ENCODE data around the gene BLOC1S4.
"Not testable (repeated sequence)": the region's sequence is repeated elsewhere in the genome, so short reads cannot be mapped to it uniquely, and the experiment has no call there.

Gene BLOC1S4

GRCh38 chr4:6751611-6752485, 35.9 kb downstream of the BLOC1S4 start:
- TF ChIP-seq ZNF274 (IDR thresholded peaks at IDR 0.05; ENCODE audit: low read depth, low read length) = no peak
- no peak overlapping the region for H3K4me3 ChIP-seq (ENCODE audit: low read length)

GRCh38 chr4:6752486-6752829, 36.5 kb downstream of the BLOC1S4 start:
- no peak for TF ChIP-seq ZNF274 (IDR thresholded peaks at IDR 0.05; ENCODE audit: low read depth, low read length)
- H3K4me3 ChIP-seq (ENCODE audit: low read length) = no peak overlapping the region

- no peak overlapping the region for H3K4me3 ChIP-seq (ENCODE audit: low read length)
- no peak for TF ChIP-seq ZNF274 (IDR thresholded peaks at IDR 0.05; ENCODE audit: low read depth, low read length)
Measured at GRCh38 chr4:6753103-6753560, 37.2 kb downstream of the BLOC1S4 start.

- no peak for TF ChIP-seq ZNF274 (IDR thresholded peaks at IDR 0.05; ENCODE audit: low read depth, low read length)
- no peak overlapping the region for H3K4me3 ChIP-seq (ENCODE audit: low read length)
Measured at GRCh38 chr4:6753891-6754290, 37.9 kb downstream of the BLOC1S4 start.

- no peak overlapping the region for H3K4me3 ChIP-seq (ENCODE audit: low read length)
- TF ChIP-seq ZNF274 (IDR thresholded peaks at IDR 0.05; ENCODE audit: low read depth, low read length) = no peak
Measured at GRCh38 chr4:6754481-6755087, 38.6 kb downstream of the BLOC1S4 start.

- no peak for TF ChIP-seq ZNF274 (IDR thresholded peaks at IDR 0.05; ENCODE audit: low read depth, low read length)
- no peak overlapping the region for H3K4me3 ChIP-seq (ENCODE audit: low read length)
Measured at GRCh38 chr4:6755088-6755753, 39.2 kb downstream of the BLOC1S4 start.

GRCh38 chr4:6756345-6756744, 40.4 kb downstream of the BLOC1S4 start:
- H3K4me3 ChIP-seq (ENCODE audit: low read length) = not testable (repeated sequence)

- H3K4me3 ChIP-seq (ENCODE audit: low read length) = no peak overlapping the region
- TF ChIP-seq ZNF274 (IDR thresholded peaks at IDR 0.05; ENCODE audit: low read depth, low read length) = no peak
Measured at GRCh38 chr4:6758728-6759127, 42.8 kb downstream of the BLOC1S4 start.

- no peak for TF ChIP-seq ZNF274 (IDR thresholded peaks at IDR 0.05; ENCODE audit: low read depth, low read length)
- no peak overlapping the region for H3K4me3 ChIP-seq (ENCODE audit: low read length)
Measured at GRCh38 chr4:6760865-6761264, 44.9 kb downstream of the BLOC1S4 start.

GRCh38 chr4:6761649-6762615, 46.0 kb downstream of the BLOC1S4 start:
- no peak overlapping the region for H3K4me3 ChIP-seq (ENCODE audit: low read length)
- no peak for TF ChIP-seq ZNF274 (IDR thresholded peaks at IDR 0.05; ENCODE audit: low read depth, low read length)

GRCh38 chr4:6763330-6763851, 47.4 kb downstream of the BLOC1S4 start:
- H3K4me3 ChIP-seq (ENCODE audit: low read length) = no peak overlapping the region
- TF ChIP-seq ZNF274 (IDR thresholded peaks at IDR 0.05; ENCODE audit: low read depth, low read length) = no peak

GRCh38 chr4:6764976-6765620, 49.1 kb downstream of the BLOC1S4 start:
- H3K4me3 ChIP-seq (ENCODE audit: low read length) = no peak overlapping the region
- TF ChIP-seq ZNF274 (IDR thresholded peaks at IDR 0.05; ENCODE audit: low read depth, low read length) = no peak

GRCh38 chr4:6765703-6766102, 49.7 kb downstream of the BLOC1S4 start:
- TF ChIP-seq ZNF274 (IDR thresholded peaks at IDR 0.05; ENCODE audit: low read depth, low read length) = no peak
- no peak overlapping the region for H3K4me3 ChIP-seq (ENCODE audit: low read length)
